Colonic mucosa (tissue), 4 donors: ENCODE results near the gene MATR3. TPM values are rescaled to one million over a fixed set of nuclear protein-coding genes. Genes with fewer than 3 reads are reported as not detected.

Experiments
- DNase-seq: peaks from one replicate; pipeline ENCODE4 v3.0.0-alpha.2; 2020
- H3K27ac ChIP-seq: fragments of 200-600 bp; one replicate; pipeline ENCODE4 v1.8.0; 2021
- H3K27me3 ChIP-seq: fragments of 200-600 bp; one replicate; pipeline ENCODE4 v1.8.0; 2021
- H3K36me3 ChIP-seq: fragments of 200-600 bp; one replicate; pipeline ENCODE4 v1.8.0; 2021
- H3K4me1 ChIP-seq: fragments of 200-600 bp; one replicate; pipeline ENCODE4 v1.8.0; 2021; ENCODE audit warnings: mild to moderate bottlenecking
- H3K4me3 ChIP-seq: fragments of 200-600 bp; one replicate; pipeline ENCODE4 v1.8.0; 2021
- H3K9ac ChIP-seq, 2 donors: one replicate each; pipeline ENCODE4 v1.7.0; 2013; ENCODE audit warnings: control low read depth in 2 of 2, low read depth in 2 of 2, low read length in 2 of 2
- H3K9me3 ChIP-seq: fragments of 200-600 bp; one replicate; pipeline ENCODE4 v1.8.0; 2021
- intact Hi-C: fragments of 100-400 bp; cut with DNase I; formaldehyde crosslinking; loops from one replicate; pipeline ENCODE4 v1.14.1; 2022
- total RNA-seq, 2 donors: library from RNA; stranded (reverse); fragmentation: NEBNext Ultra II Directional in 1 of 2; extraction: Animal tissue kit (Norgen Biotek cat#: 25700) in 1 of 2; gene quantifications; one replicate each; pipeline ENCODE4 v1.2.1, GENCODE V29; 2021
- TF ChIP-seq, protein P1 (sequence below): fragments of 200-600 bp; IDR thresholded peaks from one replicate; pipeline ENCODE4 v1.8.0; 2022; ENCODE audit warnings: antibody characterized with exemption, mild to moderate bottlenecking
- donor health status: healthy.
- donor health status: DM: no; HTN: no; CAD: no.
- donor health status: DM: no; HTN: no; CAD: no.

MATR3 gene
- total RNA-seq, 2 donors from 2014 or later: 105 to 128 TPM

DNA sequence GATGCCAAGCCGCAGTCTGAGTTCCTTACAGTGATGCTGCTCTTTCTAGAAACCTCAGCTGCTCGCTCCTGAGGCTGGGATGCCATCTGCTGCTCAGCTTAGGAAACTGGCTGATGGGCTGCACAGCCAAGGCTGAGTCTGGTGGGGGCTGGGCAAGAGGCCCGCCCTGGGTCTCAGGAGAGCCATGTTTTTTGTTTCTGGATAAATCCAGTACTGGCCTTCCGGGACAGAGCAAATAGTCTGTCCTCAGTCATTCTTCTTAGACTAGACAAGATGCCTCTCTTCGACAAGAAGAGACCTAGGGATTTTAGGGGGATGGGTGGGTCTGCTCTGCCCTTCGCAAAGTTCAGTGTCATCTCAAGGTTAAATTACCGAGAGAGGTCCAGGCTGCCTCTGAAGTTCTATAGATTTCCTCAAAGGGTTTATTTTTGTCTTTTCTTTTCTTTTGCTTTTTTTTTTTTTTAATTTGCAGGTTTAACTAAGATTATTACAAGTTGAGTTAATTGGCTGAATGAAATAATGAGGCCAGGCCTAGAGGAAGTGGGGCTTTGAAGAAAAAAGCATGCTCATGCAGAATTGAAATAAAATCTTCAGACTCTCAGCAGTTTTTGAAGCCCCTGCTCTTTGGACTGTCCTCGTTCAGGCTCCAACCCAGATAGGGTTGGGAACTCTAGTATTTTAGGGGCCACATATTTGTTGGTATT, 30.6 kb upstream of the MATR3 start:
- no peaks in the 10 kb centered on the region for H3K9me3 ChIP-seq
- no peak overlapping the region for H3K4me3 ChIP-seq
- no peaks in the 10 kb centered on the region for H3K4me1 ChIP-seq
- H3K36me3 ChIP-seq: no peaks in the 10 kb centered on the region
- TF ChIP-seq, protein P1, sequence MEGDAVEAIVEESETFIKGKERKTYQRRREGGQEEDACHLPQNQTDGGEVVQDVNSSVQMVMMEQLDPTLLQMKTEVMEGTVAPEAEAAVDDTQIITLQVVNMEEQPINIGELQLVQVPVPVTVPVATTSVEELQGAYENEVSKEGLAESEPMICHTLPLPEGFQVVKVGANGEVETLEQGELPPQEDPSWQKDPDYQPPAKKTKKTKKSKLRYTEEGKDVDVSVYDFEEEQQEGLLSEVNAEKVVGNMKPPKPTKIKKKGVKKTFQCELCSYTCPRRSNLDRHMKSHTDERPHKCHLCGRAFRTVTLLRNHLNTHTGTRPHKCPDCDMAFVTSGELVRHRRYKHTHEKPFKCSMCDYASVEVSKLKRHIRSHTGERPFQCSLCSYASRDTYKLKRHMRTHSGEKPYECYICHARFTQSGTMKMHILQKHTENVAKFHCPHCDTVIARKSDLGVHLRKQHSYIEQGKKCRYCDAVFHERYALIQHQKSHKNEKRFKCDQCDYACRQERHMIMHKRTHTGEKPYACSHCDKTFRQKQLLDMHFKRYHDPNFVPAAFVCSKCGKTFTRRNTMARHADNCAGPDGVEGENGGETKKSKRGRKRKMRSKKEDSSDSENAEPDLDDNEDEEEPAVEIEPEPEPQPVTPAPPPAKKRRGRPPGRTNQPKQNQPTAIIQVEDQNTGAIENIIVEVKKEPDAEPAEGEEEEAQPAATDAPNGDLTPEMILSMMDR: peak; percentile 79
- DNase-seq: peak; percentile 83
- no peaks in the 10 kb centered on the region for H3K27me3 ChIP-seq
- no peak overlapping the region for H3K9ac ChIP-seq
- intact Hi-C loops: loop anchor here (5.0 to 10.0 kb wide), 3 partner anchors 168 to 681 kb away; no protein-coding TSS in a partner anchor
- no peak overlapping the region for H3K27ac ChIP-seq

DNA sequence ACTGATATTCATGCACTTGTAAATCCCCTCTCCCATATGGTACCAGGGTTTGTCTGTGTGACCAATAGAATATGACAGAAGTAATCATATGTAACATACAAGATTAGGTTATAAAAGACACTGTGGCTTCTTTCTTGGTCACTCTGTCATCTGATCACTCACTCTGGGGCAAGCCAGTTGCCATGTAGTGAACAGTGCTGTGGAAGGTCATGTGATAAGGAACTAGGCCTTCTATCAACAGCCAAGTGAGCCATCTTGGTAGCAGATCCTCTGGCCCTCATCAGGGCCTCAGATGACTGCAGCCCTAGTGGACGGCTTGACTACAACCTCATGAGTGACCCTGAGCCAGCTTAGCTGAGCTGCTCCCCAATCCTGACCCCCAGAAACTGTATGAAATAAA, 30.0 kb upstream of the MATR3 start:
- TF ChIP-seq, protein P1: no peak
- Histone ChIP-seq H3K4me3 (no peak overlapping the region), H3K27me3 (no peaks in the 10 kb centered on the region), H3K27ac (no peak overlapping the region), H3K36me3 (no peaks in the 10 kb centered on the region), H3K4me1 (no peaks in the 10 kb centered on the region), H3K9ac (no peak overlapping the region), H3K9me3 (no peaks in the 10 kb centered on the region)
- DNase-seq: no peak
- intact Hi-C loops: loop anchor here (5.0 to 10.0 kb wide), 3 partner anchors 169 to 681 kb away; no protein-coding TSS in a partner anchor

DNA sequence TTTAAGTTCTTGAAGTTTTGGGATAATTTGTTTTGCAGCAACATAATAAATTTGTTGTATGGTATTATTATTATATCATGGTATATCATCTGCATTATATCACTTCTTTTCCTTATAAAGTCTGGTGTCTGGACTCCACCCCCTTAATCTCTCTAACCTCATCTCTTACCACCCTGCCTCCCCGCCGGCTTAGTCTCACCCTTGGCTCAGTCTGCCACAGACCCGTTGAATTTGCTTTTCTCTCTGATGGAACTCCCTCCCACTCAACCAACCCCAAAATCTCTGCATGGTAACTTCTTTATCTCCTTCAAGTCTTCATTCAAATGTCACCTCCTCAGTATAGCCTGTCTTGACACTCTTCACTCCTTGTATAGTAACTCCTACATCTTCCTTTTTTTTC, 29.6 kb upstream of the MATR3 start:
- no peaks in the 10 kb centered on the region for H3K27me3 ChIP-seq
- no peaks in the 10 kb centered on the region for H3K36me3 ChIP-seq
- no peak for DNase-seq
- H3K4me3 ChIP-seq: no peak overlapping the region
- no peaks in the 10 kb centered on the region for H3K4me1 ChIP-seq
- intact Hi-C loops: loop anchor here (5.0 to 10.0 kb wide), 3 partner anchors 169 to 682 kb away; no protein-coding TSS in a partner anchor
- TF ChIP-seq, protein P1: no peak
- no peak overlapping the region for H3K27ac ChIP-seq
- no peaks in the 10 kb centered on the region for H3K9me3 ChIP-seq
- no peak overlapping the region for H3K9ac ChIP-seq

DNA sequence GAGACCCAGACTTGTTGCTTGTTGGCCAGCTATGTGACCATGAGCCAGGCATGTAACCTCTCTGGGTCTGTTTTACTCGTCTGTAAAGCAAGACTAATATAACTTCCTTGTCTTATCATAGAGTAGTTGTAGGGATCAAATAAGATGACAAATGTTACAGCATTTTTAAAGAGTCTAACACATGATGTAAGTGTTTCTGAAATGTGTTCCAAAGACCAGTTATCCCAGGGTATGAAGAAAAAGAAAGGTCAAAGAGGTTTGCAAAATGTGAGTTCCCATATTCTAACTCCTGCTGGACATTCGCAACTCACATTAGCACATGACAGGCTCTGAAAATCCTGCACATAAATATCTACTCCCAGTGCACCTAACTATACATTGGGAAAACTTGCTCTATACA, 28.5 kb upstream of the MATR3 start:
- no peak overlapping the region for H3K27ac ChIP-seq
- H3K9me3 ChIP-seq: no peaks in the 10 kb centered on the region
- H3K9ac ChIP-seq: no peak overlapping the region
- intact Hi-C loops: loop anchor here (10.0 kb wide), 1 partner anchor 170 kb away; no protein-coding TSS in a partner anchor
- H3K27me3 ChIP-seq: no peaks in the 10 kb centered on the region
- H3K4me3 ChIP-seq: no peak overlapping the region
- no peaks in the 10 kb centered on the region for H3K4me1 ChIP-seq
- DNase-seq: no peak
- H3K36me3 ChIP-seq: no peaks in the 10 kb centered on the region
- TF ChIP-seq, protein P1: no peak

DNA sequence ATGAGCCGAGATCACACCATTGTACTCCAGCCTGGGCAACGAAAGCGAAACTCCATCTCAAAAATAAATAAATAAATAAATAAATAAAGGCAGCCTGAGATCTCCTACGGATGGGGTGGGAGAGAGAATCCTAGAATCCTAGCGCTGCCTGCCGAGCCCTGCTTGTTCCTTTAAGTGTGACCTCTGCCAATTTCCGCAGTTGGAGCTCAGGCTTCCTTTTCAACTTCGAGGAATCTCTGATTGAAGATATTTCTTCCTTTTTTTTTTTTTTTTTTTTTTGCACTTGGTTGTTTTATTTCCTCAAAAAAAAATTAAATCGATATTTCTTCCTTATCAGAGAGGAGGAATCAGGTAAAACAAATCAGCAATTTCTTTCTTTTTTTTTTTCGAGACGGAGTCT, 27.3 kb upstream of the MATR3 start:
- H3K27me3 ChIP-seq: no peaks in the 10 kb centered on the region
- peaks cover 4% of the 10 kb centered on the region for H3K4me1 ChIP-seq
- no peaks in the 10 kb centered on the region for H3K36me3 ChIP-seq
- H3K9ac ChIP-seq: no peak overlapping the region
- TF ChIP-seq, protein P1: no peak
- H3K4me3 ChIP-seq: no peak overlapping the region
- H3K27ac ChIP-seq: no peak overlapping the region
- intact Hi-C loops: loop anchor here (10.0 kb wide), 1 partner anchor 171 kb away; no protein-coding TSS in a partner anchor
- no peak for DNase-seq
- H3K9me3 ChIP-seq: no peaks in the 10 kb centered on the region
